Measurements from ENCODE around the gene PEPD.

PEPD gene

GRCh38 chr19:33375837-33376159, 145.8 kb downstream of the PEPD start:
- no peak overlapping the region for H3K14ac ChIP-seq (ENCODE audit: low read length in 2 of 2)
- H4K91ac ChIP-seq (ENCODE audit: low read length), result no peak overlapping the region
- H2BK5ac ChIP-seq (ENCODE audit: low read depth, low read length, poor library complexity, severe bottlenecking), result no peak overlapping the region
- no peaks in the 10 kb centered on the region for H3K9me3 ChIP-seq (ENCODE audit: control insufficient read depth, low read length)
- peaks cover 9% of the 10 kb centered on the region for H3K4me1 ChIP-seq (ENCODE audit: control insufficient read depth, insufficient read depth, low read depth, low read length)
- H3K36me3 ChIP-seq (ENCODE audit: control insufficient read depth in 1 of 2, insufficient read depth in 2 of 2, low read depth in 1 of 2, low read length in 2 of 2), result peaks cover 7 to 13% of the 10 kb centered on the region in 2 experiments
- H2AK5ac ChIP-seq (ENCODE audit: low read length, severe bottlenecking), result no peak overlapping the region
- H2BK12ac ChIP-seq (ENCODE audit: low read length in 2 of 2), result no peak overlapping the region
- H3K9ac ChIP-seq (ENCODE audit: low read length), result no peak overlapping the region
- no peak overlapping the region for H2BK120ac ChIP-seq (ENCODE audit: low read depth, low read length)
- H3K27me3 ChIP-seq (ENCODE audit: control insufficient read depth in 1 of 2, insufficient read depth in 1 of 2, low read length in 2 of 2), result no peaks in the 10 kb centered on the region
- no peak overlapping the region for H3K4me2 ChIP-seq (ENCODE audit: low read length, poor library complexity, severe bottlenecking)
- no peak overlapping the region for H2AFZ ChIP-seq (ENCODE audit: low read depth, low read length)
- DNase-seq, result peak; percentile 58
- no peak overlapping the region for H3K18ac ChIP-seq (ENCODE audit: low read depth in 1 of 2, low read length in 2 of 2)
- H3K4me3 ChIP-seq (ENCODE audit: insufficient read depth in 1 of 2, low read depth in 1 of 2, low read length in 2 of 2), result no peak overlapping the region
- WGBS, result 96% methylated on average over 1 of the region's 1 CpG
- peaks cover 8% of the 10 kb centered on the region for H3K79me1 ChIP-seq (replicated peaks; ENCODE audit: low read length, poor library complexity, severe bottlenecking)
- H3K23ac ChIP-seq (ENCODE audit: low read length in 2 of 2), result no peak overlapping the region
- H4K8ac ChIP-seq (ENCODE audit: low read length), result no peak overlapping the region
- no peak overlapping the region for H3K4ac ChIP-seq (ENCODE audit: low read depth in 1 of 2, low read length in 2 of 2)
- no peak overlapping the region for H3K27ac ChIP-seq (ENCODE audit: low read length, poor library complexity, severe bottlenecking)
- H2BK15ac ChIP-seq (ENCODE audit: low read depth, poor library complexity, severe bottlenecking), result no peak overlapping the region

- H3K14ac ChIP-seq (ENCODE audit: low read length in 2 of 2), result no peak overlapping the region
Observed at GRCh38 chr19:33375156-33375836, 146.3 kb downstream of the PEPD start.

GRCh38 chr19:33374236-33374714, 147.3 kb downstream of the PEPD start:
- WGBS, result 2% methylated on average over 22 of the region's 22 CpGs

More at GRCh38 chr19:33375156-33375836, 146.3 kb downstream of the PEPD start:
- Histone ChIP-seq H2BK5ac (ENCODE audit: low read depth, low read length, poor library complexity, severe bottlenecking) (no peak overlapping the region), H2BK120ac (ENCODE audit: low read depth, low read length) (no peak overlapping the region), H3K27ac (ENCODE audit: low read length, poor library complexity, severe bottlenecking) (no peak overlapping the region), H4K8ac (ENCODE audit: low read length) (no peak overlapping the region), H2AFZ (ENCODE audit: low read depth, low read length) (no peak overlapping the region), H3K4me1 (ENCODE audit: control insufficient read depth, insufficient read depth, low read depth, low read length) (peaks cover 9% of the 10 kb centered on the region), H3K18ac (ENCODE audit: low read depth in 1 of 2, low read length in 2 of 2) (no peak overlapping the region), H3K36me3 (ENCODE audit: control insufficient read depth in 1 of 2, insufficient read depth in 2 of 2, low read depth in 1 of 2, low read length in 2 of 2) (peaks cover 7 to 13% of the 10 kb centered on the region in 2 experiments), H3K9ac (ENCODE audit: low read length) (peak overlapping the region; percentile 95), H4K91ac (ENCODE audit: low read length) (no peak overlapping the region), H3K4ac (ENCODE audit: low read depth in 1 of 2, low read length in 2 of 2) (no peak overlapping the region), H3K4me3 (ENCODE audit: insufficient read depth in 1 of 2, low read depth in 1 of 2, low read length in 2 of 2) (peak overlapping the region in 1 of 2 experiments; percentile 84), H3K27me3 (ENCODE audit: control insufficient read depth in 1 of 2, insufficient read depth in 1 of 2, low read length in 2 of 2) (no peaks in the 10 kb centered on the region), H2BK15ac (ENCODE audit: low read depth, poor library complexity, severe bottlenecking) (no peak overlapping the region), H3K4me2 (ENCODE audit: low read length, poor library complexity, severe bottlenecking) (no peak overlapping the region), H3K23ac (ENCODE audit: low read length in 2 of 2) (no peak overlapping the region), H2BK12ac (ENCODE audit: low read length in 2 of 2) (no peak overlapping the region), H2AK5ac (ENCODE audit: low read length, severe bottlenecking) (no peak overlapping the region), H3K79me1 (replicated peaks; ENCODE audit: low read length, poor library complexity, severe bottlenecking) (peaks cover 8% of the 10 kb centered on the region), H3K9me3 (ENCODE audit: control insufficient read depth, low read length) (no peaks in the 10 kb centered on the region)
- DNase-seq, result peak; percentile 5
- 89% methylated on average over 9 of the region's 9 CpGs for WGBS

GRCh38 chr19:33373453-33374235, 147.9 kb downstream of the PEPD start, which contains the start of gene CEBPG:
Gene CEBPG (plus strand): TSS chr19:33373709. CDS start chr19:33379240, 5,531 bp downstream.
- H2BK120ac ChIP-seq (ENCODE audit: low read depth, low read length), result peak within 1 kb of the TSS; percentile 95
- H3K18ac ChIP-seq (ENCODE audit: low read depth in 1 of 2, low read length in 2 of 2), result peak within 1 kb of the TSS; percentile 99 to 100
- H3K27me3 ChIP-seq (ENCODE audit: control insufficient read depth in 1 of 2, insufficient read depth in 1 of 2, low read length in 2 of 2), result no peaks in the 10 kb centered on the region
- no peak within 1 kb of the TSS for H2AK5ac ChIP-seq (ENCODE audit: low read length, severe bottlenecking)
- peak within 1 kb of the TSS; percentile 95 to 100 for H3K4ac ChIP-seq (ENCODE audit: low read depth in 1 of 2, low read length in 2 of 2)
- H2BK5ac ChIP-seq (ENCODE audit: low read depth, low read length, poor library complexity, severe bottlenecking), result peak within 1 kb of the TSS; percentile 96
- peak within 1 kb of the TSS; percentile 84 to 99 for H3K4me3 ChIP-seq (ENCODE audit: insufficient read depth in 1 of 2, low read depth in 1 of 2, low read length in 2 of 2)
- H3K79me1 ChIP-seq (replicated peaks; ENCODE audit: low read length, poor library complexity, severe bottlenecking), result peaks cover 2% of the 10 kb centered on the region
- DNase-seq, result peak; percentile 91
- H3K23ac ChIP-seq (ENCODE audit: low read length in 2 of 2), result peak within 1 kb of the TSS; percentile 84 to 100
- no peaks in the 10 kb centered on the region for H3K9me3 ChIP-seq (ENCODE audit: control insufficient read depth, low read length)
- peak within 1 kb of the TSS; percentile 94 to 100 for H3K14ac ChIP-seq (ENCODE audit: low read length in 2 of 2)
- WGBS, result under 1% methylated on average over 65 of the region's 118 CpGs
- peak within 1 kb of the TSS; percentile 87 for H3K4me2 ChIP-seq (ENCODE audit: low read length, poor library complexity, severe bottlenecking)
- H2AFZ ChIP-seq (ENCODE audit: low read depth, low read length), result peak within 1 kb of the TSS; percentile 78
- H3K27ac ChIP-seq (ENCODE audit: low read length, poor library complexity, severe bottlenecking), result peak within 1 kb of the TSS; percentile 54
- H3K9ac ChIP-seq (ENCODE audit: low read length), result peak within 1 kb of the TSS; percentile 95
- H3K36me3 ChIP-seq (ENCODE audit: control insufficient read depth in 1 of 2, insufficient read depth in 2 of 2, low read depth in 1 of 2, low read length in 2 of 2), result no peaks in the 10 kb centered on the region
- H4K91ac ChIP-seq (ENCODE audit: low read length), result peak within 1 kb of the TSS; percentile 99
- H4K8ac ChIP-seq (ENCODE audit: low read length), result peak within 1 kb of the TSS; percentile 98
- peak within 1 kb of the TSS; percentile 100 for H2BK15ac ChIP-seq (ENCODE audit: low read depth, poor library complexity, severe bottlenecking)
- peak within 1 kb of the TSS in 1 of 2 experiments; percentile 61 for H2BK12ac ChIP-seq (ENCODE audit: low read length in 2 of 2)
- peaks cover 9% of the 10 kb centered on the region for H3K4me1 ChIP-seq (ENCODE audit: control insufficient read depth, insufficient read depth, low read depth, low read length)

More at GRCh38 chr19:33374236-33374714, 147.3 kb downstream of the PEPD start:
- H2AFZ ChIP-seq (ENCODE audit: low read depth, low read length), result no peak overlapping the region
- H2BK5ac ChIP-seq (ENCODE audit: low read depth, low read length, poor library complexity, severe bottlenecking), result no peak overlapping the region
- peak overlapping the region; percentile 95 for H3K9ac ChIP-seq (ENCODE audit: low read length)
- peaks cover 9% of the 10 kb centered on the region for H3K4me1 ChIP-seq (ENCODE audit: control insufficient read depth, insufficient read depth, low read depth, low read length)
- H3K14ac ChIP-seq (ENCODE audit: low read length in 2 of 2), result peak overlapping the region in 1 of 2 experiments; percentile 72
- peak overlapping the region; percentile 100 for H2BK15ac ChIP-seq (ENCODE audit: low read depth, poor library complexity, severe bottlenecking)
- no peaks in the 10 kb centered on the region for H3K9me3 ChIP-seq (ENCODE audit: control insufficient read depth, low read length)
- DNase-seq, result peak; percentile 70
- H3K27ac ChIP-seq (ENCODE audit: low read length, poor library complexity, severe bottlenecking), result no peak overlapping the region
- no peaks in the 10 kb centered on the region for H3K27me3 ChIP-seq (ENCODE audit: control insufficient read depth in 1 of 2, insufficient read depth in 1 of 2, low read length in 2 of 2)
- peaks cover 3% of the 10 kb centered on the region in 2 experiments for H3K36me3 ChIP-seq (ENCODE audit: control insufficient read depth in 1 of 2, insufficient read depth in 2 of 2, low read depth in 1 of 2, low read length in 2 of 2)
- H2AK5ac ChIP-seq (ENCODE audit: low read length, severe bottlenecking), result no peak overlapping the region
- peak overlapping the region; percentile 84 to 99 for H3K4me3 ChIP-seq (ENCODE audit: insufficient read depth in 1 of 2, low read depth in 1 of 2, low read length in 2 of 2)
- peaks cover 6% of the 10 kb centered on the region for H3K79me1 ChIP-seq (replicated peaks; ENCODE audit: low read length, poor library complexity, severe bottlenecking)
- no peak overlapping the region for H2BK12ac ChIP-seq (ENCODE audit: low read length in 2 of 2)
- H2BK120ac ChIP-seq (ENCODE audit: low read depth, low read length), result peak overlapping the region; percentile 95
- peak overlapping the region in 1 of 2 experiments; percentile 100 for H3K4ac ChIP-seq (ENCODE audit: low read depth in 1 of 2, low read length in 2 of 2)
- H3K23ac ChIP-seq (ENCODE audit: low read length in 2 of 2), result peak overlapping the region in 1 of 2 experiments; percentile 84
- H3K18ac ChIP-seq (ENCODE audit: low read depth in 1 of 2, low read length in 2 of 2), result peak overlapping the region; percentile 9 to 60
- no peak overlapping the region for H4K91ac ChIP-seq (ENCODE audit: low read length)
- peak overlapping the region; percentile 58 for H4K8ac ChIP-seq (ENCODE audit: low read length)
- H3K4me2 ChIP-seq (ENCODE audit: low read length, poor library complexity, severe bottlenecking), result peak overlapping the region; percentile 87

Measured in mesenchymal stem cell (in vitro differentiated cells and primary cell).